NT2/D1 (cell line): ENCODE data around the gene CSF2RB.

Experiments
- DNase-seq: peaks from one replicate; pipeline ENCODE4 v3.0.0-alpha.2; 2011; ENCODE audit warnings: low read depth, low spot score
- H3K27me3 ChIP-seq: 2 replicates; pipeline ENCODE4 v1.6.0; 2011; ENCODE audit warnings: mild to moderate bottlenecking; ENCODE audit not compliant: insufficient read length, insufficient read depth
- H3K36me3 ChIP-seq: 2 replicates; pipeline ENCODE4 v1.6.1; 2011; ENCODE audit warnings: mild to moderate bottlenecking, low read length, mixed read lengths; ENCODE audit not compliant: insufficient read depth, insufficient read length
- H3K4me1 ChIP-seq: 2 replicates; pipeline ENCODE4 v1.5.1; 2011; ENCODE audit not compliant: insufficient read depth, insufficient read length
- H3K4me3 ChIP-seq: 2 replicates; pipeline ENCODE4 v1.5.1; 2011; ENCODE audit warnings: low read depth; ENCODE audit not compliant: insufficient read length
- H3K9ac ChIP-seq: 2 replicates; pipeline ENCODE4 v1.6.0; 2011; ENCODE audit warnings: low read depth; ENCODE audit not compliant: insufficient read length
- H3K9me3 ChIP-seq: 2 replicates; pipeline ENCODE4 v1.5.1; 2011; ENCODE audit warnings: mild to moderate bottlenecking, low read length; ENCODE audit not compliant: insufficient read depth
- SUZ12 ChIP-seq: IDR thresholded peaks from 2 replicates; pipeline ENCODE4 v1.6.1; 2011; ENCODE audit not compliant: insufficient read length, insufficient read depth; ENCODE audit errors: extremely low read depth
- YY1 ChIP-seq: IDR thresholded peaks from 2 replicates; pipeline ENCODE4 v1.6.1; 2011; ENCODE audit not compliant: insufficient read length, insufficient read depth
- ZNF274 ChIP-seq: IDR thresholded peaks from 2 replicates; pipeline ENCODE4 v1.6.1; 2011; ENCODE audit warnings: mild to moderate bottlenecking, low read depth, low read length

Gene CSF2RB

DNA sequence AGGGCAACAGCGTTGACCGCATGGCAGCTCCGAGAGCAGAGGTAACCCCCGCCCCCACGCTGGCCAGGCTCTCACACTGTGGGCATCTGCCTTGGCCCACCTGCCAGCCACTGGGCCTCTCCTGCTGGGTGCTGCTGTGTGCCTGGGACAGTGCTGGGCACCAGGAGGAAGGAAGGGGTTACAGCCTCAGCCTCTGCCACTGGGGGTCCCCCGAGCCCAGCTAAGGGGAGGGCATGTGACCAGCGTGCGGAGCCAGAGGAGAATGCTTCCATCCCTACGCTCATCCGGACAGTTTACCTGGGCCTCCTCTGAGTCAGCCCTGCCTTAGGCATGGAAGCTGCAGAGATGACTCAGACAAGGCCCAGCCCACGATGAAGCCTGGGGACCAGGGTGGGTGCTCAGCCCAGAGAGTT lies 41.8 kb upstream of the CSF2RB start:
- H3K4me3 ChIP-seq: no peak overlapping the region
- H3K27me3 ChIP-seq: no peaks in the 10 kb centered on the region
- no peak for DNase-seq
- H3K9me3 ChIP-seq: no peaks in the 10 kb centered on the region
- no peaks in the 10 kb centered on the region for H3K4me1 ChIP-seq
- TF ChIP-seq YY1: no peak
- H3K36me3 ChIP-seq: no peaks in the 10 kb centered on the region
- H3K9ac ChIP-seq: no peak overlapping the region

DNA sequence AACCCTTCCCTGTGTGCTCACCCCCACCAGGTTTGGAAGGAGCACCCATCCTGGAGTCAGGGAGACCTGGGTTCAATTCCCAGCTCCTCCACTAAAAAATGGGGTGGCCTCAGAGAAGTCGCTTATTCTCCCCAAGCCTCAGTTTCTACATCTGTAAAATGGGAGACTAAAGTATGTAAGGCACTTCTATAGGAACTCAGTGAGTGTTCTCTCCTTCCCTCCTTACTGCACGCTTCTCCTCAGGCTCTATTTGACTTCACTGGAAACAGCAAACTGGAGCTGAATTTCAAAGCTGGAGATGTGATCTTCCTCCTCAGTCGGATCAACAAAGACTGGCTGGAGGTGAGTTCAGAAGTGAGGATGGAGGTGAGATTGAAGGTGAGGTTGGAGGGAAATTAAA lies 41.3 kb upstream of the CSF2RB start:
- H3K36me3 ChIP-seq: no peaks in the 10 kb centered on the region
- H3K27me3 ChIP-seq: no peaks in the 10 kb centered on the region
- no peak overlapping the region for H3K9ac ChIP-seq
- H3K4me1 ChIP-seq: no peaks in the 10 kb centered on the region
- no peak for DNase-seq
- no peak overlapping the region for H3K4me3 ChIP-seq
- H3K9me3 ChIP-seq: no peaks in the 10 kb centered on the region
- TF ChIP-seq YY1: no peak
- TF ChIP-seq ZNF274: no peak
- no peak for TF ChIP-seq SUZ12

DNA sequence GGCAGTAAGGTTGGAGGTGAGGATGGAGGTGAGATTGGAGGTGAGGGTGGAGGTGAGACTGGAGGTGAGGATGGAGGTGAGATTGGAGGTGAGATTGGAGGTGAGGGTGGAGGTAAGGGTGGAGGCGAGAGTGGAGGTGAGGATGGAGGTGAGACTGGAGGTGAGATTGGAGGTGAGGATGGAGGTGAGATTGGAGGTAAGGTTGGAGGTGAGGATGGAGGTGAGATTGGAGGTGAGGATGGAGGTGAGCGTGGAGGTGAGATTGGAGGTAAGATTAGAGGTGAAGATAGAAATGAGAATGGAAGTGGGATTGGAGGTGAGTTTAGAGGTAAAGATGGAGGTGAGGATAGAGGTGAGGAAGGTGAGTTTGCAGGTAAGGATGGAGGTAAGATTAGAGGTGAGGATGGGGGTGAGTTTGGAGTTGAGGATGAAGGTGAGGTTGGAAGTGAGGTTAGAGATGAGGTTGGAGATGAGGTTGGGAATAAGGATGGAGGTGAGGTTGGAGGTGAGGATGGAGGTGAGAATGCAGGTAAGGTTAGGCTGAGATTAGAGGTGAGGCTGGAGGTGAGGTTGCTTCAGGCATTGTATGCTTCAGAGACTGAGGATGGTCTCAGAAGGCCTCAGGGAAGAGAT lies 40.4 kb upstream of the CSF2RB start:
- no peaks in the 10 kb centered on the region for H3K4me1 ChIP-seq
- H3K4me3 ChIP-seq: no peak overlapping the region

GRCh38 chr22:36873614-36874308 lies 39.7 kb upstream of the CSF2RB start:
- H3K4me3 ChIP-seq: no peak overlapping the region
- no peaks in the 10 kb centered on the region for H3K9me3 ChIP-seq
- H3K27me3 ChIP-seq: peaks cover 4% of the 10 kb centered on the region
- no peak for TF ChIP-seq YY1
- TF ChIP-seq SUZ12: no peak
- no peak for TF ChIP-seq ZNF274
- no peak for DNase-seq
- no peaks in the 10 kb centered on the region for H3K4me1 ChIP-seq
- no peaks in the 10 kb centered on the region for H3K36me3 ChIP-seq
- H3K9ac ChIP-seq: no peak overlapping the region

More for the DNA sequence above, 40.4 kb upstream of the CSF2RB start:
- no peaks in the 10 kb centered on the region for H3K36me3 ChIP-seq
- DNase-seq: no peak
- H3K9ac ChIP-seq: no peak overlapping the region
- H3K27me3 ChIP-seq: no peaks in the 10 kb centered on the region
- TF ChIP-seq YY1 (no peak), ZNF274 (no peak), SUZ12 (no peak)
- no peaks in the 10 kb centered on the region for H3K9me3 ChIP-seq

DNA sequence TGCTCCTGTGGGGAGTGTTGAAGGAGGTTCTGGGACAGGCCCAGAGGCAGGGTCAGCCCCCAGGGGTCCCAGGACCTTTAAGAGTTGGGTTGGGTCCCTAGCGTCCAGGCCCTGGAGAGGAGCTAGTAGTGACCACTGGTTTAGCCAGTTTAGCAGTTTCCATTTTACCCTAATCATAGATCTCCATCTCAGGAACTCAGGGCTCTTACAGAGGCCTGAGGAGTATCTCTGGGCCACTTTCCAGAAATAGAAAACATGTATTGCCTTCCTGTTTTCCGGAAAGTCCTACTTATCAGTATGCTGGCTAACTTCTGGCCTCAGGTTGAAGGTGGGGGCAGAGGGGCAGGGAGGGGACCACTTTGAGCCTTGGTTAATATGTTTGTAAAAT lies 39.1 kb upstream of the CSF2RB start:
- peaks cover 4% of the 10 kb centered on the region for H3K27me3 ChIP-seq
- no peak overlapping the region for H3K9ac ChIP-seq
- no peak overlapping the region for H3K4me3 ChIP-seq
- TF ChIP-seq SUZ12 (no peak), YY1 (no peak), ZNF274 (no peak)
- no peak for DNase-seq
- H3K9me3 ChIP-seq: no peaks in the 10 kb centered on the region
- no peaks in the 10 kb centered on the region for H3K4me1 ChIP-seq
- H3K36me3 ChIP-seq: no peaks in the 10 kb centered on the region

DNA sequence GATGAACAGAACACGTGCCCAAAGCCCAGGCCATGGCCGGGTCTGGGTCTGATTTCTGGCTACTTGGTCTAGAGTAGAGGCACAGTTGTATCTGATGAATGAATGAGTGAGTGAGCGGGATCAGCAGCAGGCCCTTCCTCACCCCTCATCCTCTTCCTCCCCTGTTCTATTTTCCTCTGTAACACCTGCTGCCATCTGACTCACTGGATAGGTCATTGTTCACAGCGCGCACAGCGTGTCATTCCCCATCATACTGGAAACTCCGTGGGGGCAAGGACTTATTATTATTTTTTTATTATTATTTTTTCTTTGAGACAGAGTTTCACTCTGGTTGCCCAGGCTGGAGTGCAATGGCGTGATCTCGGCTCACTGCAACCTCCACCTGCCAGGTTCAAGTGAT lies 38.7 kb upstream of the CSF2RB start:
- TF ChIP-seq ZNF274: no peak
- H3K4me3 ChIP-seq: no peak overlapping the region
- no peak overlapping the region for H3K9ac ChIP-seq
- peaks cover 4% of the 10 kb centered on the region for H3K27me3 ChIP-seq
- no peak for DNase-seq
- H3K9me3 ChIP-seq: no peaks in the 10 kb centered on the region
- no peaks in the 10 kb centered on the region for H3K4me1 ChIP-seq
- H3K36me3 ChIP-seq: no peaks in the 10 kb centered on the region

DNA sequence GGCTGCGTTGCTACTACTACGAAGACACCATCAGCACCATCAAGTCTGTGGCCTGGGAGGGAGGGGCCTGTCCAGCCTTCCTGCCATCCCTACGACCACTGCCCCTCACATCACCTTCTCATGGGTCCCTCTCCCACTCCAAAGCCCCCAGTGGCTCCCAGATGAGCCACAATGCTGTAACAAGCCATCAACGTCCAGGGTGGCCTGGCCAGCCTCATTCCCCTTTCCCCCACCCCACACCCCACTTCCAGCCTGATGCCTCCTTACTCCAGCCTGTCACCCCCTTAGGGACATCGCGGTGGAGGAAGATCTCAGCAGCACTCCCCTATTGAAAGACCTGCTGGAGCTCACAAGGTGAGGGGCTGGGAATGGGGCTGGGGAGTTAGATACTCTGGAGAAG lies 37.7 kb upstream of the CSF2RB start:
- H3K9ac ChIP-seq: no peak overlapping the region
- DNase-seq: no peak
- H3K4me1 ChIP-seq: no peaks in the 10 kb centered on the region
- no peak for TF ChIP-seq ZNF274
- no peaks in the 10 kb centered on the region for H3K36me3 ChIP-seq
- peaks cover 4% of the 10 kb centered on the region for H3K27me3 ChIP-seq
- no peaks in the 10 kb centered on the region for H3K9me3 ChIP-seq
- no peak overlapping the region for H3K4me3 ChIP-seq
